Natural killer cell (primary cell): ENCODE results near the gene ACO2. TPM values are rescaled to one million over a fixed set of nuclear protein-coding genes. Genes with fewer than 3 reads are reported as not detected.

Experiments used
- ATAC-seq, 3 donors: fragments of 150-1000 bp in 2 of 3; fragments of 200-7000 bp in 1 of 3; cut with Tn5 transposase; 1 replicate in 1 of 3; 2 replicates in 2 of 3; pipeline ENCODE4 v1.10.0; 2021; ENCODE audit warnings: mild to moderate bottlenecking in 2 of 3, moderate library complexity in 2 of 3
- DNase-seq, 2 donors: peaks; one replicate each; pipeline versions ENCODE4 v3.0.0 to v3.0.0-alpha.2; 2013 to 2021; ENCODE audit warnings: mixed read lengths in 1 of 2
- H3K27ac ChIP-seq: one replicate; pipeline ENCODE4 v1.5.1; 2013; ENCODE audit warnings: mild to moderate bottlenecking, low read length
- H3K27me3 ChIP-seq: one replicate; pipeline ENCODE4 v1.6.1; 2013; ENCODE audit warnings: low read length; ENCODE audit not compliant: control insufficient read depth, insufficient read depth
- H3K36me3 ChIP-seq: one replicate; pipeline ENCODE4 v1.6.1; 2013; ENCODE audit warnings: low read length; ENCODE audit not compliant: control insufficient read depth, insufficient read depth
- H3K4me1 ChIP-seq: one replicate; pipeline ENCODE4 v1.6.1; 2013; ENCODE audit warnings: low read length; ENCODE audit not compliant: control insufficient read depth, insufficient read depth
- H3K4me3 ChIP-seq: one replicate; pipeline ENCODE4 v1.5.1; 2013; ENCODE audit warnings: low read length
- H3K9me3 ChIP-seq: one replicate; pipeline ENCODE4 v1.6.1; 2013; ENCODE audit warnings: low read length; ENCODE audit not compliant: control insufficient read depth, insufficient read depth
- H3K27ac Mint-ChIP-seq, 2 donors: one replicate each; pipeline ENCODE4 v1.8.0; 2022; ENCODE audit warnings: mild to moderate bottlenecking in 2 of 2, mixed read lengths in 2 of 2, moderate library complexity in 1 of 2
- H3K27me3 Mint-ChIP-seq, 2 donors: one replicate each; pipeline ENCODE4 v1.8.0; 2022; ENCODE audit warnings: low read depth in 2 of 2, mixed read lengths in 2 of 2
- H3K36me3 Mint-ChIP-seq: one replicate; pipeline ENCODE4 v1.8.0; 2022; ENCODE audit warnings: mixed read lengths
- H3K4me1 Mint-ChIP-seq, 2 donors: one replicate each; pipeline ENCODE4 v1.8.0; 2022; ENCODE audit warnings: mixed read lengths in 2 of 2
- H3K4me3 Mint-ChIP-seq: one replicate; pipeline ENCODE4 v1.8.0; 2022; ENCODE audit warnings: mild to moderate bottlenecking, moderate library complexity, mixed read lengths
- H3K9me3 Mint-ChIP-seq, 2 donors: one replicate each; pipeline ENCODE4 v1.8.0; 2022; ENCODE audit warnings: mixed read lengths in 2 of 2
- WGBS: methylation state at CpG from one replicate; pipeline ENCODE4 v1.1.7; 2013; ENCODE audit warnings: missing lambda C conversion rate; ENCODE audit not compliant: insufficient coverage; 5-methylcytosine and 5-hydroxymethylcytosine counted together
- intact Hi-C: fragments of 100-400 bp; cut with micrococcal nuclease; formaldehyde crosslinking; loops from one replicate; pipeline ENCODE4 v1.14.2; 2022
- total RNA-seq, 4 donors: library from RNA; stranded (reverse); fragments of 120-200 nt in 1 of 4; gene quantifications; one replicate each; pipeline versions ENCODE4 v1.2.3 to v1.2.4, GENCODE V29; 2013 to 2022
- TF ChIP-seq, protein P1 (sequence below): fragments of 200-600 bp; IDR thresholded peaks from one replicate; pipeline ENCODE4 v1.8.0; 2022; ENCODE audit warnings: antibody characterized with exemption

Gene ACO2
- 10 to 100 TPM; 77.9 to 99.8 (median 89.5) TPM for total RNA-seq
- 53.3 TPM for total RNA-seq (2013)

DNA sequence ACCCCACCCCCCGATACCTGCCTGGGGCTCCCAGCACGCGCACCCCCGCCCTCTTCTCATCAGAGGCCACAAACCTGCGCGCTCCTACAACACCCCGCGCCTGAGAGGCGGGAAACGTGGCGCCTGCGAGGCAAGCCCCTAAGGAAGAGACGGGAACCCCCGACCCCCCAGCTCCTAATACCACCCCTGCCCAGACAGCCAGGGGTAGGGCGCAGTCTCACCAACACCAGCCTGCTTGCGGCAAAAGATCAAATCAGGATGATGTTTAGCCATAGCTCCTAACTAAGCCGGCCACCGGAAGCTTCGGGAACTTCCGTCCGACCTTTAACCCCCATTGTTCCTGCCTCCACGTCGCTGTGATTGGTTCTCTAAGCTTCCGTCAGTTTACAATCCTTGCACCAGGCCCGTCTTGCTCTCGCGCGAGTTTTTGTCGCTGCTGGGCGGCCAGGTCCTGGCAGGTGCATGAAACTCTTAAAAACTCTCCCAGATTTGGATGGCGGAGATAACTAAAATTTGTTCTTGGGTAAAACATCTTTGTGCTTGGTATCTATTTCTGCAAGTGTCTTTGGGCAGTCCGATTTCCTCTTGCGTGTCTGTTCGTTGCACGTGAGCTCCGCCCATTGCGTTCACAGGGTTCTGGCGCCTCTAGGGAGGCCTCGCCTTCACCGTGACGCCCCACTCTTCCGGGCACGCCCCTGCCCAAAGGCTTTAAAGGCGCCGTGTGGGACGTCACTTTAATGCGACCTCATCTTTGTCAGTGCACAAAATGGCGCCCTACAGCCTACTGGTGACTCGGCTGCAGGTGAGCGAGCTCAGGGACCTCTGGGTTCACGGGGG is at the start of gene ACO2, which contains the start of gene PHF5A:
Gene ACO2, plus strand, starts transcription at position 737 of the 837 bp plus-strand sequence. Its CDS starts 30 bp downstream, at position 767.
Gene PHF5A, minus strand, starts transcription at position 312 of the 837 bp plus-strand sequence. Its CDS starts 39 bp downstream, at position 273.
- TF ChIP-seq, protein P1, sequence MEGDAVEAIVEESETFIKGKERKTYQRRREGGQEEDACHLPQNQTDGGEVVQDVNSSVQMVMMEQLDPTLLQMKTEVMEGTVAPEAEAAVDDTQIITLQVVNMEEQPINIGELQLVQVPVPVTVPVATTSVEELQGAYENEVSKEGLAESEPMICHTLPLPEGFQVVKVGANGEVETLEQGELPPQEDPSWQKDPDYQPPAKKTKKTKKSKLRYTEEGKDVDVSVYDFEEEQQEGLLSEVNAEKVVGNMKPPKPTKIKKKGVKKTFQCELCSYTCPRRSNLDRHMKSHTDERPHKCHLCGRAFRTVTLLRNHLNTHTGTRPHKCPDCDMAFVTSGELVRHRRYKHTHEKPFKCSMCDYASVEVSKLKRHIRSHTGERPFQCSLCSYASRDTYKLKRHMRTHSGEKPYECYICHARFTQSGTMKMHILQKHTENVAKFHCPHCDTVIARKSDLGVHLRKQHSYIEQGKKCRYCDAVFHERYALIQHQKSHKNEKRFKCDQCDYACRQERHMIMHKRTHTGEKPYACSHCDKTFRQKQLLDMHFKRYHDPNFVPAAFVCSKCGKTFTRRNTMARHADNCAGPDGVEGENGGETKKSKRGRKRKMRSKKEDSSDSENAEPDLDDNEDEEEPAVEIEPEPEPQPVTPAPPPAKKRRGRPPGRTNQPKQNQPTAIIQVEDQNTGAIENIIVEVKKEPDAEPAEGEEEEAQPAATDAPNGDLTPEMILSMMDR: no peak
- H3K4me1 ChIP-seq: peaks cover 20% of the 10 kb centered on the region
- H3K27ac ChIP-seq: peak within 1 kb of the TSS; percentile 91
- H3K4me3 ChIP-seq: peak within 1 kb of the TSS; percentile 85
- WGBS: under 1% methylated on average over 51 of the region's 51 CpGs
- H3K36me3 ChIP-seq: peaks cover 36% of the 10 kb centered on the region
- no peaks in the 10 kb centered on the region for H3K9me3 ChIP-seq
- intact Hi-C loops: loop anchor here (1.0 kb wide), 1 partner anchor 20 kb away; no protein-coding TSS in a partner anchor
- peak; percentile 91 to 97 (median 91) for ATAC-seq
- Mint-ChIP-seq H3K27ac (peak within 1 kb of the TSS; percentile 97 to 99), H3K4me1 (peaks cover 40 to 41% of the 10 kb centered on the region in 2 donors), H3K36me3 (no peaks in the 10 kb centered on the region), H3K27me3 (no peaks in the 10 kb centered on the region), H3K9me3 (no peaks in the 10 kb centered on the region), H3K4me3 (peak within 1 kb of the TSS; percentile 87)
- H3K27me3 ChIP-seq: no peaks in the 10 kb centered on the region
- DNase-seq: peak; percentile 99

DNA sequence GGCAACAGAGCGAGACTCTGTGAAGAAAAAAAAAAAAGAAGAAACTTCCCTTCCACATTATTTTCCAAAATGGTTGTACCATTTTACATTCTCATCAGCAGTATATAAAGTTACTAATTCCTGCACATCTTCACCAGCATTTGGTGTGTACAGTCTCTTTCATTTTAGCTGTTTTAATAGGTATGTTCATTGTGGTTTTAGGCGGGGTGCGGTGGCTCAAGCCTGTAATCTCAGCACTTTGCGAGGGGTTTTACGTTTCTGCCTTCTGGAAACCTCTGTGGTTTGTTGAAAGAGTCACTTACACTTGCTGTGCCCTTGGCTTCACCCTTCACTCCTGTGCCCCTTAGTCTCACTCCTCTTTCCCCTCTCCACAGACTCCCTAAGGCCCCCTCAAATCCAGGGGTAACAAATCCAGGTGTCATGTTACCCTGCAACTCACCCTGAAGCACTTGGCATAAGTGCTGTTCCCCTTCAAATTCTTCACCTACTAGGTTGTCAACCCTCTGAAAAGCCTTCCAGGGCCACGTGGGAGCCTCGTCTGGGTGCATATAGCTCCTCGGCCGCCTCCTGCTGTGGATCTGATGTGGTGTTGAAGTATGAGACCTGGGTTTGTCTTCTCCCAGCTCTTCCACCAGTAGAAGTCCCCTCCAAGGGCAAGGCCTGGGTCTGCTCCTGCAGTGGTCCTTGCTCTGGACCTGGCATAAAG is 43.1 kb upstream of the ACO2 start:
- Histone ChIP-seq H3K4me3 (no peak overlapping the region), H3K27ac (no peak overlapping the region), H3K27me3 (no peaks in the 10 kb centered on the region), H3K36me3 (peaks cover 24% of the 10 kb centered on the region), H3K9me3 (no peaks in the 10 kb centered on the region), H3K4me1 (peaks cover 16% of the 10 kb centered on the region)
- peak; percentile 49 to 77 (median 64) for ATAC-seq
- TF ChIP-seq, protein P1: no peak
- Mint-ChIP-seq H3K36me3 (no peaks in the 10 kb centered on the region), H3K4me3 (no peak overlapping the region), H3K4me1 (peaks cover 11 to 13% of the 10 kb centered on the region in 2 donors), H3K27ac (peak overlapping the region; percentile 54 to 84), H3K9me3 (no peaks in the 10 kb centered on the region), H3K27me3 (no peaks in the 10 kb centered on the region)
- WGBS: 47% methylated on average over 8 of the region's 9 CpGs
- DNase-seq: peak in 1 of 2 donors; percentile 66
- intact Hi-C loops: no loop called here

DNA sequence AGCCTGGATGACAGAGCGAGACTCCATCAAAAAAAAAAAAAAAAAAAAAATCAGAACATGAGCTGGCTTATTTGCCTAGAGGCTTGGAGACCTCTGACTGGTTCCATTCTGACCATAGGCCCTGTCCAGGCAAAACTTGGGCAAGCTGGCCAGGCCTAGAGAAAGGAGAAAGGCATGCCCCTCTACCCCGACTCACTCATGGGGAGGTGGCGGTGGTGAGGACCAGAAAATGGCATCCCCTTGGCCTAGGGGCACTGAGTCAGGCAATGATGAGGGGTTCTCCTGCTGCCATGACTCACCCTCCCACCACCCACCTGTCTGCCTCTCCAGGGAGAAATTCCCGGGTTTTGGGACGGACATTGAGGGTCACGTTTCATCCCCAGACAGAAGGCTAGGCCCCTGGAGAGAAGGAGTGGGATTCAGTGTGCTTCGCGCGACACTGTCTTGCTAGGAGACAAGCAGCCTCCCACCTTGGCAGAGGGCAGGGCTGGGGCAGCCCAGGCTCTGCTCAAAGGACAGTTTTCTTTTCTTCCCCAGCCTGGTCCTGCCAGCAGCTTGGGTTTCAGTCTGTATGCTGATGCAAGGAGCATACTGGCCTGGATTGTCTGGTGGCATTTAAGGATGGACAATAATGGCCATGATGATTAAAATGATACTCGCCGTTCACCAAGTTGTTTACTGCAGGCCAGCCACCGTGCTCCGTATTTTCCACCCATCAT is 39.5 kb upstream of the ACO2 start:
- H3K36me3 ChIP-seq: peaks cover 28% of the 10 kb centered on the region
- no peak for ATAC-seq
- H3K27ac ChIP-seq: no peak overlapping the region
- H3K9me3 ChIP-seq: no peaks in the 10 kb centered on the region
- peaks cover 16% of the 10 kb centered on the region for H3K4me1 ChIP-seq
- Mint-ChIP-seq H3K4me1 (peaks cover 17 to 18% of the 10 kb centered on the region in 2 donors), H3K27me3 (no peaks in the 10 kb centered on the region), H3K36me3 (no peaks in the 10 kb centered on the region), H3K27ac (no peak overlapping the region), H3K4me3 (no peak overlapping the region), H3K9me3 (no peaks in the 10 kb centered on the region)
- WGBS: 96% methylated on average over 13 of the region's 13 CpGs
- no peaks in the 10 kb centered on the region for H3K27me3 ChIP-seq
- intact Hi-C loops: no loop called here
- H3K4me3 ChIP-seq: no peak overlapping the region
- DNase-seq: no peak
- TF ChIP-seq, protein P1: no peak
